Kidney tubule cell (primary cell): ENCODE results near the gene RCAN1.
"Not testable (repeated sequence)": the region's sequence is repeated elsewhere in the genome, so short reads cannot be mapped to it uniquely, and the experiment has no call there.

Source experiments
- DNase-seq: peaks from one replicate; pipeline ENCODE4 v3.0.0-alpha.2; 2018; ENCODE audit warnings: low spot score

RCAN1 gene

GRCh38 chr21:34514576-34515115 is 100.3 kb downstream of the RCAN1 start:
- DNase-seq, result peak; percentile 78

- no peak for DNase-seq
Observed at GRCh38 chr21:34513129-34513675, 101.7 kb downstream of the RCAN1 start.

- no peak for DNase-seq
Observed at GRCh38 chr21:34511787-34512455, 103.0 kb downstream of the RCAN1 start, which contains the start of gene KCNE1. Gene KCNE1 (minus strand): TSS chr21:34512210. CDS start chr21:34449634, 62,576 bp downstream.

- no peak for DNase-seq
Observed at GRCh38 chr21:34511181-34511580, 103.7 kb downstream of the RCAN1 start.

GRCh38 chr21:34510148-34511142 is 104.5 kb downstream of the RCAN1 start:
- peak; percentile 77 for DNase-seq

GRCh38 chr21:34509151-34509550 is 105.8 kb downstream of the RCAN1 start:
- no peak for DNase-seq

- no peak for DNase-seq
Observed at GRCh38 chr21:34504595-34504994, 110.3 kb downstream of the RCAN1 start.

GRCh38 chr21:34502480-34503106 is 112.3 kb downstream of the RCAN1 start:
- DNase-seq, result no peak

- DNase-seq, result no peak
Observed at GRCh38 chr21:34501716-34502115, 113.2 kb downstream of the RCAN1 start.

- DNase-seq, result no peak
Observed at GRCh38 chr21:34500191-34500590, 114.7 kb downstream of the RCAN1 start.

GRCh38 chr21:34499116-34499515 is 115.8 kb downstream of the RCAN1 start:
- no peak for DNase-seq

- no peak for DNase-seq
Observed at GRCh38 chr21:34498623-34499022, 116.3 kb downstream of the RCAN1 start.

- not testable (repeated sequence) for DNase-seq
Observed at GRCh38 chr21:34483854-34484253, 131.1 kb downstream of the RCAN1 start.

GRCh38 chr21:34483435-34483834 is 131.5 kb downstream of the RCAN1 start:
- not testable (repeated sequence) for DNase-seq

- not testable (repeated sequence) for DNase-seq
Observed at GRCh38 chr21:34467333-34467732, 147.6 kb downstream of the RCAN1 start.
